ENCODE data around the gene PASK. TPM values are rescaled to one million over a fixed set of nuclear protein-coding genes. Genes with fewer than 3 reads are reported as not detected.

Gene PASK
- polyA plus RNA-seq, 1 donor = 16.7 TPM

- Histone ChIP-seq H3K4me3 (ENCODE audit: low read length) (no peak overlapping the region), H3K4me1 (ENCODE audit: control insufficient read depth, insufficient read depth, low read length) (no peaks in the 10 kb centered on the region), H3K27me3 (ENCODE audit: control insufficient read depth, insufficient read depth, low read length) (no peaks in the 10 kb centered on the region), H3K9me3 (ENCODE audit: control insufficient read depth, low read depth, low read length) (no peaks in the 10 kb centered on the region), H3K27ac (ENCODE audit: low read length) (no peak overlapping the region), H3K36me3 (ENCODE audit: control insufficient read depth, insufficient read depth, low read length) (peaks cover 23% of the 10 kb centered on the region)
- WGBS (ENCODE audit: insufficient coverage, low lambda C conversion rate) = no CpG with 5 or more reads among the region's 18 CpGs
- DNase-seq = no peak
Measured at GRCh38 chr2:241126771-241127202, 22.5 kb downstream of the PASK start.

- H3K36me3 ChIP-seq (ENCODE audit: control insufficient read depth, insufficient read depth, low read length) = peaks cover 23% of the 10 kb centered on the region
- no peak overlapping the region for H3K4me3 ChIP-seq (ENCODE audit: low read length)
- DNase-seq = no peak
- no peaks in the 10 kb centered on the region for H3K4me1 ChIP-seq (ENCODE audit: control insufficient read depth, insufficient read depth, low read length)
- H3K27ac ChIP-seq (ENCODE audit: low read length) = no peak overlapping the region
- no CpG with 5 or more reads among the region's 21 CpGs for WGBS (ENCODE audit: insufficient coverage, low lambda C conversion rate)
- no peaks in the 10 kb centered on the region for H3K27me3 ChIP-seq (ENCODE audit: control insufficient read depth, insufficient read depth, low read length)
- H3K9me3 ChIP-seq (ENCODE audit: control insufficient read depth, low read depth, low read length) = no peaks in the 10 kb centered on the region
Measured at GRCh38 chr2:241126201-241126611, 23.1 kb downstream of the PASK start.

- WGBS (ENCODE audit: insufficient coverage, low lambda C conversion rate) = 100% methylated on average over 1 of the region's 13 CpGs
- Histone ChIP-seq H3K4me1 (ENCODE audit: control insufficient read depth, insufficient read depth, low read length) (no peaks in the 10 kb centered on the region), H3K36me3 (ENCODE audit: control insufficient read depth, insufficient read depth, low read length) (peaks cover 23% of the 10 kb centered on the region), H3K27ac (ENCODE audit: low read length) (no peak overlapping the region), H3K27me3 (ENCODE audit: control insufficient read depth, insufficient read depth, low read length) (no peaks in the 10 kb centered on the region), H3K9me3 (ENCODE audit: control insufficient read depth, low read depth, low read length) (no peaks in the 10 kb centered on the region), H3K4me3 (ENCODE audit: low read length) (no peak overlapping the region)
- DNase-seq = no peak
Measured at GRCh38 chr2:241125626-241126025, 23.6 kb downstream of the PASK start.

GRCh38 chr2:241123816-241124536, 25.3 kb downstream of the PASK start:
- Histone ChIP-seq H3K36me3 (ENCODE audit: control insufficient read depth, insufficient read depth, low read length) (peaks cover 23% of the 10 kb centered on the region), H3K27ac (ENCODE audit: low read length) (no peak overlapping the region), H3K4me3 (ENCODE audit: low read length) (no peak overlapping the region), H3K9me3 (ENCODE audit: control insufficient read depth, low read depth, low read length) (no peaks in the 10 kb centered on the region), H3K4me1 (ENCODE audit: control insufficient read depth, insufficient read depth, low read length) (no peaks in the 10 kb centered on the region), H3K27me3 (ENCODE audit: control insufficient read depth, insufficient read depth, low read length) (no peaks in the 10 kb centered on the region)
- DNase-seq = no peak
- WGBS (ENCODE audit: insufficient coverage, low lambda C conversion rate) = no CpG with 5 or more reads among the region's 16 CpGs

- Histone ChIP-seq H3K27me3 (ENCODE audit: control insufficient read depth, insufficient read depth, low read length) (no peaks in the 10 kb centered on the region), H3K9me3 (ENCODE audit: control insufficient read depth, low read depth, low read length) (no peaks in the 10 kb centered on the region), H3K4me3 (ENCODE audit: low read length) (no peak overlapping the region), H3K4me1 (ENCODE audit: control insufficient read depth, insufficient read depth, low read length) (no peaks in the 10 kb centered on the region), H3K36me3 (ENCODE audit: control insufficient read depth, insufficient read depth, low read length) (peaks cover 21% of the 10 kb centered on the region), H3K27ac (ENCODE audit: low read length) (no peak overlapping the region)
- 93% methylated on average over 3 of the region's 19 CpGs for WGBS (ENCODE audit: insufficient coverage, low lambda C conversion rate)
- DNase-seq = no peak
Measured at GRCh38 chr2:241122376-241123002, 26.8 kb downstream of the PASK start.

GRCh38 chr2:241121008-241121407, 28.3 kb downstream of the PASK start:
- Histone ChIP-seq H3K36me3 (ENCODE audit: control insufficient read depth, insufficient read depth, low read length) (peaks cover 19% of the 10 kb centered on the region), H3K4me3 (ENCODE audit: low read length) (no peak overlapping the region), H3K27me3 (ENCODE audit: control insufficient read depth, insufficient read depth, low read length) (no peaks in the 10 kb centered on the region), H3K9me3 (ENCODE audit: control insufficient read depth, low read depth, low read length) (no peaks in the 10 kb centered on the region), H3K27ac (ENCODE audit: low read length) (no peak overlapping the region), H3K4me1 (ENCODE audit: control insufficient read depth, insufficient read depth, low read length) (no peaks in the 10 kb centered on the region)
- no peak for DNase-seq
- 90% methylated on average over 2 of the region's 5 CpGs for WGBS (ENCODE audit: insufficient coverage, low lambda C conversion rate)

GRCh38 chr2:241120440-241120839, 28.8 kb downstream of the PASK start:
- no peak overlapping the region for H3K27ac ChIP-seq (ENCODE audit: low read length)
- H3K36me3 ChIP-seq (ENCODE audit: control insufficient read depth, insufficient read depth, low read length) = peaks cover 16% of the 10 kb centered on the region
- H3K4me3 ChIP-seq (ENCODE audit: low read length) = no peak overlapping the region
- DNase-seq = no peak
- no peaks in the 10 kb centered on the region for H3K9me3 ChIP-seq (ENCODE audit: control insufficient read depth, low read depth, low read length)
- WGBS (ENCODE audit: insufficient coverage, low lambda C conversion rate) = 100% methylated on average over 2 of the region's 2 CpGs
- H3K4me1 ChIP-seq (ENCODE audit: control insufficient read depth, insufficient read depth, low read length) = no peaks in the 10 kb centered on the region
- H3K27me3 ChIP-seq (ENCODE audit: control insufficient read depth, insufficient read depth, low read length) = no peaks in the 10 kb centered on the region

- no peak overlapping the region for H3K4me3 ChIP-seq (ENCODE audit: low read length)
- H3K9me3 ChIP-seq (ENCODE audit: control insufficient read depth, low read depth, low read length) = no peaks in the 10 kb centered on the region
- peaks cover 25% of the 10 kb centered on the region for H3K36me3 ChIP-seq (ENCODE audit: control insufficient read depth, insufficient read depth, low read length)
- no peak for DNase-seq
- H3K27me3 ChIP-seq (ENCODE audit: control insufficient read depth, insufficient read depth, low read length) = no peaks in the 10 kb centered on the region
- no peaks in the 10 kb centered on the region for H3K4me1 ChIP-seq (ENCODE audit: control insufficient read depth, insufficient read depth, low read length)
- no CpG with 5 or more reads among the region's 24 CpGs for WGBS (ENCODE audit: insufficient coverage, low lambda C conversion rate)
- H3K27ac ChIP-seq (ENCODE audit: low read length) = no peak overlapping the region
Measured at GRCh38 chr2:241118737-241119505, 30.4 kb downstream of the PASK start.

- no peak for DNase-seq
- no peak overlapping the region for H3K27ac ChIP-seq (ENCODE audit: low read length)
- H3K36me3 ChIP-seq (ENCODE audit: control insufficient read depth, insufficient read depth, low read length) = peaks cover 15% of the 10 kb centered on the region
- H3K4me1 ChIP-seq (ENCODE audit: control insufficient read depth, insufficient read depth, low read length) = no peaks in the 10 kb centered on the region
- no peaks in the 10 kb centered on the region for H3K9me3 ChIP-seq (ENCODE audit: control insufficient read depth, low read depth, low read length)
- no peak overlapping the region for H3K4me3 ChIP-seq (ENCODE audit: low read length)
- 60% methylated on average over 3 of the region's 32 CpGs for WGBS (ENCODE audit: insufficient coverage, low lambda C conversion rate)
- no peaks in the 10 kb centered on the region for H3K27me3 ChIP-seq (ENCODE audit: control insufficient read depth, insufficient read depth, low read length)
Measured at GRCh38 chr2:241116606-241117560, 32.4 kb downstream of the PASK start.

- no CpG with 5 or more reads among the region's 8 CpGs for WGBS (ENCODE audit: insufficient coverage, low lambda C conversion rate)
- Histone ChIP-seq H3K27ac (ENCODE audit: low read length) (no peak overlapping the region), H3K4me1 (ENCODE audit: control insufficient read depth, insufficient read depth, low read length) (no peaks in the 10 kb centered on the region), H3K4me3 (ENCODE audit: low read length) (no peak overlapping the region), H3K36me3 (ENCODE audit: control insufficient read depth, insufficient read depth, low read length) (peaks cover 18% of the 10 kb centered on the region), H3K9me3 (ENCODE audit: control insufficient read depth, low read depth, low read length) (no peaks in the 10 kb centered on the region), H3K27me3 (ENCODE audit: control insufficient read depth, insufficient read depth, low read length) (no peaks in the 10 kb centered on the region)
- DNase-seq = no peak
Measured at GRCh38 chr2:241115361-241115760, 33.9 kb downstream of the PASK start.
